A673 (cell line): ENCODE results near the gene VAPB. TPM values are rescaled to one million over a fixed set of nuclear protein-coding genes. Genes with fewer than 3 reads are reported as not detected.
A peak's percentile ranks its signal among the peaks of the same experiment; 100 is the strongest.

Experiments
- BruUV-seq: library from RNA; stranded (reverse); fragments of 400-500 nt; replicated peaks from 2 replicates; lab custom pipeline; 2021; lab: Mats Ljungman, UMichigan
- CTCF ChIA-PET: fragments of 300-600 bp; sonication (Branson Sonifier 250); formaldehyde crosslinking; loops from one replicate; lab custom pipeline; 2022; ENCODE audit warnings: antibody characterized with exemption; lab: Charles Lee
- POLR2A ChIA-PET: fragments of 300-600 bp; sonication (Branson Sonifier 250); formaldehyde crosslinking; loops from one replicate; lab custom pipeline; 2022; ENCODE audit warnings: antibody characterized with exemption; ENCODE audit not compliant: low non-redundant PET; lab: Charles Lee
- DNase-seq: peaks from one replicate; pipeline ENCODE4 v3.0.0-alpha.2; 2015; ENCODE audit warnings: low spot score
- H3K27ac ChIP-seq: fragments of 200-600 bp; sonication (generic); 2 replicates; pipeline ENCODE4 v1.5.1; 2016; ENCODE audit warnings: mixed run types, low read depth, mild to moderate bottlenecking, mixed read lengths, antibody characterized with exemption, low read length; ENCODE audit not compliant: poor library complexity, severe bottlenecking
- H3K27me3 ChIP-seq: fragments of 200-600 bp; sonication (generic); replicated peaks from 2 replicates; pipeline ENCODE4 v1.6.1; 2017; ENCODE audit warnings: mixed run types, low read depth, mild to moderate bottlenecking, mixed read lengths, antibody characterized with exemption, low read length; ENCODE audit not compliant: insufficient read depth, poor library complexity
- H3K36me3 ChIP-seq: fragments of 200-600 bp; sonication (generic); 2 replicates; pipeline ENCODE4 v1.6.1; 2016; ENCODE audit warnings: mixed run types, mild to moderate bottlenecking, mixed read lengths, antibody characterized with exemption, low read length; ENCODE audit not compliant: insufficient read depth, poor library complexity, severe bottlenecking
- H3K4me1 ChIP-seq: fragments of 200-600 bp; sonication (generic); 2 replicates; pipeline ENCODE4 v1.6.1; 2017; ENCODE audit warnings: mixed run types, mild to moderate bottlenecking, mixed read lengths, antibody characterized with exemption, low read length; ENCODE audit not compliant: insufficient read depth, poor library complexity, severe bottlenecking
- H3K4me3 ChIP-seq: fragments of 200-600 bp; sonication (generic); 2 replicates; pipeline ENCODE4 v1.5.1; 2016; ENCODE audit warnings: low read depth, mixed run types, mild to moderate bottlenecking, mixed read lengths, low read length; ENCODE audit not compliant: poor library complexity, severe bottlenecking
- H3K9me3 ChIP-seq: fragments of 200-600 bp; sonication (generic); 2 replicates; pipeline ENCODE4 v1.6.1; 2016; ENCODE audit warnings: mixed run types, low read depth, mild to moderate bottlenecking, mixed read lengths, antibody characterized with exemption, low read length; ENCODE audit not compliant: poor library complexity, severe bottlenecking
- EZH2 ChIP-seq: fragments of 200-600 bp; sonication (generic); IDR thresholded peaks from 2 replicates; pipeline ENCODE4 v1.6.1; 2017; ENCODE audit warnings: borderline replicate concordance, low read depth, mild to moderate bottlenecking, mixed read lengths, antibody characterized with exemption, low read length; ENCODE audit not compliant: poor library complexity, severe bottlenecking
- intact Hi-C: fragments of 100-400 bp; cut with micrococcal nuclease; formaldehyde crosslinking; loops from one replicate; pipeline ENCODE4 v1.10.0; 2022; ENCODE audit not compliant: unreplicated experiment
- total RNA-seq: library from RNA; stranded (reverse); gene quantifications from 2 replicates; pipeline ENCODE4 v1.2.3, GENCODE V29; 2021
- TF ChIP-seq, protein P1 (sequence below): fragments of 300-800, 200-600 bp; sonication (generic); conservative IDR thresholded peaks from 2 replicates; pipeline ENCODE4 v1.5.1; 2017; ENCODE audit warnings: low read depth, mild to moderate bottlenecking, antibody characterized with exemption, low read length, moderate library complexity, mixed read lengths

Gene VAPB
- total RNA-seq, 1 experiment from 2014 or later: 60.9 TPM

DNA sequence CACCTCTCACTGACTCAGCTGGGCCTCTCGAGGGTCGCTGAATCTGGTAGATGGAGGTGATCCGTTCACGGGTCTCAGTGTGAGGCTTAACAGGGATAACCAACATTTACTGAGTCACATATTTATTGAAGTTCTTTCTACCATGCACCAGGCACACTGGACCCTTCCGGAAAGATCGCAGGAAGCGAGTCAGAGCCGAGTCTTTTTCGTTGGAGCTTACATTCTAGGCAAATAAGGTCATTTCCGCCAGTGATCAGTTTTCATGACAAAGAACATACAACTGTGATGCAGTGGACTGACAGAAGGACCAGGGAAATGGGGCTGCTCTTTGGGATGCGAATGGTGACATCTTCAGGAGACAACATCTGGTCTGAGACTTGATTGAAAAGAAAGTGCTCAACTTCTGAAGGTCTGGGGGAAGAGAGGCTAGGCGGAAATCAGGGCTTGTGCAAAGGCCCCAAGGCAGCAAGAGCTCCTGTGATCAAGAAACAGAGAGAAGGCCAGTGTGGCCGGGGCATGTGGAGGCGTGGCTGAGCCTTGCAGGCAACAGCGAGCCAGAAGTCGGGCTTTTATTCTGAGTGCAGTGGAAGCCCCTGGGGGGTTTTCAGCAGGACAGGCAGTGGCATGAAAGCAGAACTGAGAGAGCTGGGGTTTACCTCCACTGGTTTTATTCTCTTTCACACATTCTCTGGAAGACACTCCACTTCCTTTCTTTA is 69.5 kb downstream of the VAPB start:
- H3K9me3 ChIP-seq: no peaks in the 10 kb centered on the region
- H3K4me3 ChIP-seq: no peak overlapping the region
- ChIA-PET CTCF (no interaction called here), POLR2A (no interaction called here)
- H3K36me3 ChIP-seq: no peaks in the 10 kb centered on the region
- no peaks in the 10 kb centered on the region for H3K27me3 ChIP-seq
- intact Hi-C loops: no loop called here
- BruUV-seq: no TSS peak
- DNase-seq: peak; percentile 14
- H3K4me1 ChIP-seq: peaks cover 15% of the 10 kb centered on the region
- no peak overlapping the region for H3K27ac ChIP-seq
- no peak for TF ChIP-seq EZH2
- TF ChIP-seq, protein P1, sequence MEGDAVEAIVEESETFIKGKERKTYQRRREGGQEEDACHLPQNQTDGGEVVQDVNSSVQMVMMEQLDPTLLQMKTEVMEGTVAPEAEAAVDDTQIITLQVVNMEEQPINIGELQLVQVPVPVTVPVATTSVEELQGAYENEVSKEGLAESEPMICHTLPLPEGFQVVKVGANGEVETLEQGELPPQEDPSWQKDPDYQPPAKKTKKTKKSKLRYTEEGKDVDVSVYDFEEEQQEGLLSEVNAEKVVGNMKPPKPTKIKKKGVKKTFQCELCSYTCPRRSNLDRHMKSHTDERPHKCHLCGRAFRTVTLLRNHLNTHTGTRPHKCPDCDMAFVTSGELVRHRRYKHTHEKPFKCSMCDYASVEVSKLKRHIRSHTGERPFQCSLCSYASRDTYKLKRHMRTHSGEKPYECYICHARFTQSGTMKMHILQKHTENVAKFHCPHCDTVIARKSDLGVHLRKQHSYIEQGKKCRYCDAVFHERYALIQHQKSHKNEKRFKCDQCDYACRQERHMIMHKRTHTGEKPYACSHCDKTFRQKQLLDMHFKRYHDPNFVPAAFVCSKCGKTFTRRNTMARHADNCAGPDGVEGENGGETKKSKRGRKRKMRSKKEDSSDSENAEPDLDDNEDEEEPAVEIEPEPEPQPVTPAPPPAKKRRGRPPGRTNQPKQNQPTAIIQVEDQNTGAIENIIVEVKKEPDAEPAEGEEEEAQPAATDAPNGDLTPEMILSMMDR: no peak

DNA sequence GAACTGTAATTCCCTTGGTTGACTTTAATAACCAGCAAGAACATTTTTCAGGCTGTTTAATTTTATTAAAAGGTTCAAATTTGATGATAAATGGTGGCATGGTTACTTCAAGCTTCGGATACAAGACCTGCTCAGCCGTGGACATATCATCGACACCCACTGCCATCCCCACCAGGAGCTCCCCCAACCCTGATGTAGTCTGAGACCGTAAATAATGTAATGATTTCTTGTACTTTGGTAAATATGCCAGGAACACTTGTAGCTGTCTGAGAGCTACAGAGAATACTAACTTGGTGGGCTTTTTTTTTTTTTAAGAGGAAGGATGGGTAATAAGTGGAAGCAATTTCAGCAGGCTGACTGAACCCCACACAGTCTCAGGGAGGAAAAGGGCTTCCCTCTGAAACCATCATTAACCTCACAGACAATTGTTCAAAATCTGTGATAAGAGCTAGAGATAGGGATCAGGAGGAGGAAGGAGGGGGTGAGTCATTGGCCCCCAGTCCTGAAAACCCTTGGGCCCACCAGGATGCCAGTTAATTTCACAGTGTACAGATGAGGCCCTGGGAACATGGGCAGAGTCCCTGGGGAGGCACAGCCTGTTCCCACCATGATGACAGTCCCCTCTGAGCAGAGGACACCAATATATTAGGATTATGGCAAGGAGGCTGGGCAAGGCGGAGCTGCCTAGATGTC is 70.2 kb downstream of the VAPB start:
- no TSS peak for BruUV-seq
- ChIA-PET POLR2A (interaction anchor here (0.7 kb wide), 1 partner anchor 102 kb away, joined by 4 read pairs; no protein-coding TSS in a partner anchor), CTCF (no interaction called here)
- Histone ChIP-seq H3K36me3 (no peaks in the 10 kb centered on the region), H3K27ac (no peak overlapping the region), H3K27me3 (no peaks in the 10 kb centered on the region), H3K9me3 (no peaks in the 10 kb centered on the region), H3K4me1 (peaks cover 15% of the 10 kb centered on the region), H3K4me3 (no peak overlapping the region)
- intact Hi-C loops: no loop called here
- DNase-seq: peak; percentile 55
- TF ChIP-seq EZH2: no peak
- TF ChIP-seq, protein P1: no peak

DNA sequence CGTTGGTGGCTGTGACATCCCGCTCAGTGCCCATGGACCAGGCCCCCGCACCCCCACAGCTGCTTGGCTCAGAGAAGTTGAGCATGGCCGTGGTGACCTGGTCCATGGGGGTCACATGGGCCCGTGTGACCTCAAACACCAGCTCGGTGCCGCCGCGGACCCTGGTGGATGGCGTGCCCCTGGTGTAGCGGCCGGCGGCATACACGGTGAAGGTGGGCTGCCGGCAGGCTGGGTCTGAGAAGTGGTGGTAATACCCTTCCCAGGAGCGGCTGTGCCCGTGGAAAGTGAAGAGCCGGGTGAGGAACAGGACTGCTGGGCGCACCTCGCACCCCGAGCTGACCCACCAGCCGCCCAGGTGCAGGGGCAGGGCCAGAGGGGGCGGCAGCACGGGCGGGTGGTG is 72.1 kb downstream of the VAPB start:
- CTCF ChIA-PET: no interaction called here
- no peak for TF ChIP-seq EZH2
- TF ChIP-seq, protein P1: no peak

More for the DNA sequence above, 72.1 kb downstream of the VAPB start:
- BruUV-seq: no TSS peak
- H3K27me3 ChIP-seq: no peaks in the 10 kb centered on the region
- no peak overlapping the region for H3K27ac ChIP-seq
- DNase-seq: no peak
- no peak overlapping the region for H3K4me3 ChIP-seq
- intact Hi-C loops: no loop called here
- no peaks in the 10 kb centered on the region for H3K36me3 ChIP-seq
- H3K9me3 ChIP-seq: no peaks in the 10 kb centered on the region
- POLR2A ChIA-PET: no interaction called here
- H3K4me1 ChIP-seq: peaks cover 15% of the 10 kb centered on the region
